ENCODE results near the gene G6PC3. TPM values are rescaled to one million over a fixed set of nuclear protein-coding genes. Genes with fewer than 3 reads are reported as not detected.

Gene G6PC3
- total and polyA plus RNA-seq, 2 donors (not counting 3 experiments of a cell fraction or from before 2014, with no cell fraction given): 78.4 to 194 TPM

DNA sequence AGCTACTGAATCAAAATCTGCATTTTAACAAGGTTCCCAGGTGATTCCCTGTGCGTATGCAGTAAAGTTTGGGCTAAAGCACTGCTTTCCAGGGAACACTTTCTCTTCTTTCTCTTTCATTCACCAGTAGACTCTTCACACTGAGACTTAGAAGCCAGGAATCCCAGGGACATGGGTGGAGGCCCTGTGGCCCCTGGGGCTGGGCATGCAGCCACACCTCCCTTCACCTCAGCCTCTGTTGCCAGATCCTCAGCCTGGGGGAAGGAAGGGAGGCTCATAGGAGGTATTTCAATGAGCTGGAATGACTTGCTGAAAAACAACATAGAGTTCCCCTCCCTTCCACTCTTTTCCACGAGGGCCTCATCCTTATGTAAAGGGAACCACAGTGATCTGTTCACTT, 1.2 kb downstream of the G6PC3 start:
- Histone ChIP-seq H3K9me3 (replicated peaks; ENCODE audit: control insufficient read depth, insufficient read depth, low read length) (no peaks in the 10 kb centered on the region), H3K4me3 (replicated peaks in 1 of 3; ENCODE audit: insufficient read depth in 1 of 3, low read depth in 1 of 3, low read length in 3 of 3) (peak overlapping the region in 2 of 3 experiments; percentile 42 to 81), H3K79me2 (ENCODE audit: control insufficient read depth, insufficient read depth, low read length) (peaks cover 9% of the 10 kb centered on the region), H3K4me1 (ENCODE audit: control insufficient read depth, extremely low read depth, insufficient read depth, low read length) (peaks cover 18% of the 10 kb centered on the region), H3K4me2 (ENCODE audit: insufficient read depth, low read length) (peak overlapping the region; percentile 86), H2AFZ (ENCODE audit: low read depth, low read length) (no peak overlapping the region), H3K27me3 (ENCODE audit: control insufficient read depth in 2 of 2, insufficient read depth in 2 of 2, low read length in 2 of 2) (no peaks in the 10 kb centered on the region), H4K20me1 (replicated peaks; ENCODE audit: control insufficient read depth, extremely low read depth, insufficient read depth, low read length) (no peaks in the 10 kb centered on the region), H3K9ac (replicated peaks; ENCODE audit: extremely low read depth, insufficient read depth, low read length) (peak overlapping the region; percentile 59), H3K27ac (ENCODE audit: insufficient read depth, low read depth, low read length) (no peak overlapping the region), H3K36me3 (ENCODE audit: control insufficient read depth in 2 of 2, extremely low read depth in 1 of 2, insufficient read depth in 2 of 2, low read length in 2 of 2) (peaks cover 4 to 24% of the 10 kb centered on the region in 2 experiments), H3K9me1 (replicated peaks; ENCODE audit: control insufficient read depth, extremely low read depth, insufficient read depth, low read length) (no peaks in the 10 kb centered on the region)
- no TSS peak for BruUV-seq (replicated peaks)
- intact Hi-C loops (cut with micrococcal nuclease): loop anchor here (2.0 to 5.0 kb wide), 4 partner anchors 57 to 116 kb away; partner anchors contain the start of genes TMEM101 and TMUB2
- FAIRE-seq (peak; percentile 56), DNase-seq (ENCODE audit: low read depth, low spot score) (peak; percentile 15)
- dilution Hi-C loops (cut with MboI; ENCODE audit: extremely low pct_ligation_motif_present, low sequenced_read_pairs): no loop called here
- POLR2A ChIA-PET: interaction anchor here (0.7 kb wide), 1 partner anchor 52 kb away, joined by 5 read pairs; no protein-coding TSS in a partner anchor
- CTCF ChIA-PET: interaction anchor here (1.1 to 1.7 kb wide), 3 partner anchors 12 to 44 kb away, joined by 5 to 7 read pairs (median 5); no protein-coding TSS in a partner anchor
- TF ChIP-seq POLR2A (IDR thresholded peaks at IDR 0.05; ENCODE audit: low read depth, low read length) (no peak), FOS (IDR thresholded peaks at IDR 0.05; ENCODE audit: borderline replicate concordance, insufficient read depth, low read length) (no peak), MYC (IDR thresholded peaks at IDR 0.05; ENCODE audit: low read depth, low read length) (no peak), JUN (IDR thresholded peaks at IDR 0.05; ENCODE audit: borderline replicate concordance, insufficient read depth, insufficient read length, low read depth) (no peak), POLR2AphosphoS5 (IDR thresholded peaks at IDR 0.05; ENCODE audit: insufficient read depth, low read depth, low read length) (no peak), EZH2 (IDR thresholded peaks at IDR 0.05; ENCODE audit: borderline replicate concordance, low read depth, low read length, severe bottlenecking) (no peak), GATA2 (IDR thresholded peaks at IDR 0.05; ENCODE audit: insufficient read depth, insufficient read length, low read depth, low read length) (no peak)
- TF ChIP-seq, protein P1, sequence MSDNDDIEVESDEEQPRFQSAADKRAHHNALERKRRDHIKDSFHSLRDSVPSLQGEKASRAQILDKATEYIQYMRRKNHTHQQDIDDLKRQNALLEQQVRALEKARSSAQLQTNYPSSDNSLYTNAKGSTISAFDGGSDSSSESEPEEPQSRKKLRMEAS (IDR thresholded peaks at IDR 0.05; ENCODE audit: insufficient read depth, insufficient read length): no peak
- TF ChIP-seq, protein P2, sequence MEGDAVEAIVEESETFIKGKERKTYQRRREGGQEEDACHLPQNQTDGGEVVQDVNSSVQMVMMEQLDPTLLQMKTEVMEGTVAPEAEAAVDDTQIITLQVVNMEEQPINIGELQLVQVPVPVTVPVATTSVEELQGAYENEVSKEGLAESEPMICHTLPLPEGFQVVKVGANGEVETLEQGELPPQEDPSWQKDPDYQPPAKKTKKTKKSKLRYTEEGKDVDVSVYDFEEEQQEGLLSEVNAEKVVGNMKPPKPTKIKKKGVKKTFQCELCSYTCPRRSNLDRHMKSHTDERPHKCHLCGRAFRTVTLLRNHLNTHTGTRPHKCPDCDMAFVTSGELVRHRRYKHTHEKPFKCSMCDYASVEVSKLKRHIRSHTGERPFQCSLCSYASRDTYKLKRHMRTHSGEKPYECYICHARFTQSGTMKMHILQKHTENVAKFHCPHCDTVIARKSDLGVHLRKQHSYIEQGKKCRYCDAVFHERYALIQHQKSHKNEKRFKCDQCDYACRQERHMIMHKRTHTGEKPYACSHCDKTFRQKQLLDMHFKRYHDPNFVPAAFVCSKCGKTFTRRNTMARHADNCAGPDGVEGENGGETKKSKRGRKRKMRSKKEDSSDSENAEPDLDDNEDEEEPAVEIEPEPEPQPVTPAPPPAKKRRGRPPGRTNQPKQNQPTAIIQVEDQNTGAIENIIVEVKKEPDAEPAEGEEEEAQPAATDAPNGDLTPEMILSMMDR (IDR thresholded peaks at IDR 0.05; ENCODE audit: extremely low read depth in 1 of 2, insufficient read depth in 1 of 2, low read depth in 1 of 2, low read length in 2 of 2): no peak

All from endothelial cell of umbilical vein (primary cell).